GM12878 (cell line): ENCODE measurements around the gene TPI1. TPM values are rescaled to one million over a fixed set of nuclear protein-coding genes. Genes with fewer than 3 reads are reported as not detected.

Experiments used
- ATAC-seq: fragments of 200-7000 bp; cut with Tn5 transposase; 3 replicates; pipeline ENCODE4 v1.9.1; 2020; ENCODE audit warnings: mild to moderate bottlenecking, moderate library complexity
- BruUV-seq: library from RNA; stranded (reverse); fragments of 400-500 nt; replicated peaks from 2 replicates; lab custom pipeline; 2021; lab: Mats Ljungman, UMichigan
- CTCF ChIA-PET: fragments of 300-600 bp; sonication (Branson Sonifier 250); formaldehyde crosslinking; extraction: SDS; loops from one replicate; lab custom pipeline; 2021; ENCODE audit warnings: inconsistent platforms; lab: Yijun Ruan, JAX
- POLR2A ChIA-PET: fragments of 350-600 bp; formaldehyde crosslinking; extraction: SDS; loops from one replicate; lab custom pipeline; 2021; ENCODE audit warnings: inconsistent platforms; lab: Charles Lee
- RAD21 ChIA-PET: fragments of 300-600 bp; sonication (Branson Sonifier 250); formaldehyde crosslinking; loops from one replicate; lab custom pipeline; 2023; ENCODE audit warnings: antibody characterized with exemption; ENCODE audit not compliant: unreplicated experiment; lab: Charles Lee
- SMC1A ChIA-PET: fragments of 300-600 bp; sonication (Branson Sonifier 250); formaldehyde crosslinking; loops from one replicate; lab custom pipeline; 2023; ENCODE audit not compliant: unreplicated experiment, uncharacterized antibody; lab: Charles Lee
- DNase-seq: peaks from one replicate; pipeline ENCODE4 v3.0.0-alpha.2; 2011; ENCODE audit warnings: low read depth, low spot score
- FAIRE-seq: peaks from 3 replicates; lab custom pipeline; 2011; peaks lifted over from hg19 to GRCh38; lab: Jason Lieb, UNC
- H2AFZ ChIP-seq: 2 replicates; pipeline ENCODE4 v1.6.0; 2011; ENCODE audit warnings: low read depth, low read length, control low read depth; ENCODE audit not compliant: control insufficient read depth
- H3K27ac ChIP-seq: 2 replicates; pipeline ENCODE4 v1.5.1; 2011; ENCODE audit warnings: control low read depth; ENCODE audit not compliant: control insufficient read depth, insufficient read depth
- H3K27me3 ChIP-seq, 2 experiments: replicated peaks in 1 of 2; 2 replicates each; pipeline versions ENCODE4 v1.6.0 to v1.6.1; 2011; ENCODE audit warnings: low read length in 1 of 2; ENCODE audit not compliant: control insufficient read depth in 2 of 2, insufficient read depth in 2 of 2
- H3K36me3 ChIP-seq, 2 experiments: 2 replicates each; pipeline ENCODE4 v1.5.1; 2011; ENCODE audit warnings: low read length in 1 of 2; ENCODE audit not compliant: control insufficient read depth in 2 of 2, insufficient read depth in 2 of 2
- H3K4me1 ChIP-seq: 2 replicates; pipeline ENCODE4 v1.6.1; 2011; ENCODE audit warnings: mild to moderate bottlenecking, low read length, moderate library complexity, mixed read lengths; ENCODE audit not compliant: control insufficient read depth, insufficient read depth
- H3K4me2 ChIP-seq: 2 replicates; pipeline ENCODE4 v1.6.0; 2011; ENCODE audit warnings: control low read depth; ENCODE audit not compliant: control insufficient read depth, insufficient read depth
- H3K4me3 ChIP-seq: fragments of 200-600 bp; sonication (generic); 2 replicates; pipeline ENCODE4 v1.5.1; 2016
- H3K79me2 ChIP-seq: 2 replicates; pipeline ENCODE4 v1.6.0; 2011; ENCODE audit warnings: low read length; ENCODE audit not compliant: control insufficient read depth, insufficient read depth
- H3K9ac ChIP-seq: 2 replicates; pipeline ENCODE4 v1.8.0; 2011; ENCODE audit warnings: low read length, control low read depth, mixed read lengths; ENCODE audit not compliant: control insufficient read depth, insufficient read depth
- H3K9me3 ChIP-seq: replicated peaks from 3 replicates; pipeline ENCODE4 v1.5.1; 2011; ENCODE audit warnings: mild to moderate bottlenecking, low read length; ENCODE audit not compliant: control insufficient read depth, insufficient read depth
- H4K20me1 ChIP-seq: 2 replicates; pipeline ENCODE4 v1.6.0; 2011; ENCODE audit not compliant: control insufficient read depth, insufficient read depth
- ATF7 ChIP-seq: fragments of 450-650 bp; IDR thresholded peaks from 2 replicates; pipeline ENCODE4 v1.6.1; 2016; ENCODE audit warnings: low read depth, mild to moderate bottlenecking
- BRCA1 ChIP-seq: IDR thresholded peaks from 2 replicates; pipeline ENCODE4 v1.6.1; 2011; ENCODE audit warnings: low read depth, low read length, improper control_type of control experiment
- CBX3 ChIP-seq: fragments of 200-600 bp; sonication (generic); IDR thresholded peaks from 2 replicates; pipeline ENCODE4 v1.6.1; 2016; ENCODE audit warnings: low read depth, borderline replicate concordance
- DPF2 ChIP-seq: fragments of 450-650 bp; IDR thresholded peaks from 2 replicates; pipeline ENCODE4 v1.6.1; 2017; ENCODE audit warnings: mild to moderate bottlenecking
- EED ChIP-seq: sonication (generic); IDR thresholded peaks from 2 replicates; pipeline ENCODE4 v1.6.1; 2016; ENCODE audit warnings: antibody characterized with exemption, low read depth
- EGR1 ChIP-seq, 2 experiments: IDR thresholded peaks; 1 replicate in 1 of 2; 2 replicates in 1 of 2; pipeline ENCODE4 v1.6.1; 2011 to 2012; ENCODE audit warnings: low read depth in 2 of 2, low read length in 2 of 2, borderline replicate concordance in 1 of 2, mild to moderate bottlenecking in 1 of 2, moderate library complexity in 1 of 2
- ETV6 ChIP-seq, 2 experiments: fragments of 450-650 bp in 1 of 2; IDR thresholded peaks in 1 of 2; conservative IDR thresholded peaks in 1 of 2; 2 replicates each; pipeline ENCODE4 v1.6.1; 2014; ENCODE audit warnings: antibody characterized with exemption in 1 of 2, borderline replicate concordance in 1 of 2, low read depth in 1 of 2, mild to moderate bottlenecking in 1 of 2, moderate library complexity in 1 of 2
- GATAD2B ChIP-seq: fragments of 450-650 bp; conservative IDR thresholded peaks from 2 replicates; pipeline ENCODE4 v1.6.1; 2017; ENCODE audit warnings: low read depth, mild to moderate bottlenecking, moderate library complexity
- JUNB ChIP-seq: IDR thresholded peaks from 2 replicates; pipeline ENCODE4 v1.6.1; 2016; ENCODE audit warnings: antibody characterized with exemption, mild to moderate bottlenecking
- NR2F1 ChIP-seq: fragments of 450-650 bp; conservative IDR thresholded peaks from 2 replicates; pipeline ENCODE4 v1.6.1; 2017; ENCODE audit warnings: mild to moderate bottlenecking
- PML ChIP-seq: IDR thresholded peaks from 2 replicates; pipeline ENCODE4 v1.6.1; 2012; ENCODE audit warnings: low read length, inconsistent platforms
- POLR2A ChIP-seq: IDR thresholded peaks from 2 replicates; pipeline ENCODE4 v1.6.1; 2011; ENCODE audit warnings: low read depth, mild to moderate bottlenecking, low read length
- RBBP5 ChIP-seq: fragments of 200-600 bp; sonication (generic); conservative IDR thresholded peaks from 2 replicates; pipeline ENCODE4 v1.6.1; 2016
- SIX5 ChIP-seq: IDR thresholded peaks from 2 replicates; pipeline ENCODE4 v1.6.1; 2011; ENCODE audit warnings: mild to moderate bottlenecking, low read depth, low read length, moderate library complexity; ENCODE audit not compliant: severe bottlenecking
- SMAD1 ChIP-seq: fragments of 450-650 bp; IDR thresholded peaks from 2 replicates; pipeline ENCODE4 v1.6.1; 2018; ENCODE audit warnings: mild to moderate bottlenecking, low read depth; ENCODE audit not compliant: partially characterized antibody
- SMARCA5 ChIP-seq: fragments of 450-650 bp; IDR thresholded peaks from 2 replicates; pipeline ENCODE4 v1.6.1; 2017; ENCODE audit warnings: mild to moderate bottlenecking
- YBX1 ChIP-seq: fragments of 450-650 bp; IDR thresholded peaks from 2 replicates; pipeline ENCODE4 v1.6.1; 2016; ENCODE audit warnings: antibody characterized with exemption
- ZNF217 ChIP-seq: fragments of 450-650 bp; IDR thresholded peaks from 2 replicates; pipeline ENCODE4 v1.6.1; 2017; ENCODE audit warnings: antibody characterized with exemption, mild to moderate bottlenecking
- ZNF274 ChIP-seq: IDR thresholded peaks from one replicate; pipeline ENCODE4 v1.8.0; 2011; ENCODE audit not compliant: insufficient read length, insufficient read depth
- ZSCAN29 ChIP-seq: fragments of 450-650 bp; IDR thresholded peaks from 2 replicates; pipeline ENCODE4 v1.6.1; 2017; ENCODE audit warnings: mild to moderate bottlenecking, moderate library complexity
- WGBS: methylation state at CpG from one replicate; pipeline ENCODE4 v1.1.6; 2016; ENCODE audit warnings: low lambda C conversion rate; ENCODE audit not compliant: insufficient replicate concordance, insufficient coverage; ENCODE audit errors: missing lambda C conversion rate; 5-methylcytosine and 5-hydroxymethylcytosine counted together
- in situ Hi-C: fragments of 300-500 bp; cut with MboI; formaldehyde crosslinking; loops from 9 replicates; pipeline ENCODE4 v1.14.3; 2018; ENCODE audit warnings: mixed read lengths
- intact Hi-C: fragments of 100-400 bp; cut with micrococcal nuclease; formaldehyde crosslinking; loops from one replicate; pipeline ENCODE4 v1.14.2; 2022; ENCODE audit not compliant: unreplicated experiment
- polyA plus RNA-seq, 11 experiments: library from polyadenylated mRNA; depleted of rRNA in 4 of 11; unstranded in 6 of 11; stranded (reverse) in 5 of 11; fragments of >200 nt; fragmentation: Nextera tagmentation in 4 of 11; fragmentation: Illumina TruSeq in 1 of 11; extraction: Ambion mirVana in 4 of 11; extraction: Trizol in 1 of 11; gene quantifications; 1 replicate in 1 of 11; 2 replicates in 10 of 11; pipeline versions ENCODE4 v1.2.1 to v1.2.3, GENCODE V29; 2011 to 2016; ENCODE audit warnings: inconsistent platforms in 2 of 11, missing spikeins in 2 of 11, low read depth in 1 of 11
- total RNA-seq, 4 experiments: library from RNA; depleted of rRNA in 3 of 4; stranded (reverse); fragments of >200 nt in 3 of 4; fragmentation: Illumina TruSeq in 1 of 4; extraction: Trizol in 1 of 4; gene quantifications; 2 replicates each; pipeline versions ENCODE4 v1.2.1 to v1.2.3, GENCODE V29; 2013 to 2021
- TF ChIP-seq, protein P1 (sequence below): fragments of 150-350 bp; IDR thresholded peaks from 2 replicates; pipeline ENCODE4 v1.6.1; 2014; ENCODE audit warnings: mild to moderate bottlenecking, low read depth, low read length
- TF ChIP-seq, protein P2 (sequence below): fragments of 450-650 bp; IDR thresholded peaks from 2 replicates; pipeline ENCODE4 v1.6.1; 2017; ENCODE audit warnings: borderline replicate concordance

The TPI1 gene
- total and polyA plus RNA-seq, 10 of the 15 experiments (the other 5 are each of a cell fraction or from before 2014, with no cell fraction given) = 916 to 7,349 (median 1,677) TPM

DNA sequence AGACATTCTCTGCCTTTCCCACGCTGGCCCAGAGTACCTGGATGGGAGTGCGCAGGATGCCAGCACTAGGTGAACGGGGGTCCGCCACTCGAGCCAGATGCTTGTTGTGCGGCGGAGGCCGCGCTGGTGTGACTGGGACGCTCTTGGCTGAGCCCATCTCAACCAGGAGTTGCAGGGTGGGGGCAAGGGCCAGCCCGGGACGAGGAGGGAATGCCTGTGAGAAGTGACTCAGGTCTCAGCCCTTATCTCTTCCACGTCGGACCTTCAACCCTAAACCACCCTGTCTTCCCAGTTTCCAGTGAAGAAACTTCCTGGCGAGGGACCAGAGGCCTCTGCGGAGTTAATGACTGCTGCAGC lies 16.6 kb upstream of the TPI1 start (continued):
- TF ChIP-seq GATAD2B = no peak

DNA sequence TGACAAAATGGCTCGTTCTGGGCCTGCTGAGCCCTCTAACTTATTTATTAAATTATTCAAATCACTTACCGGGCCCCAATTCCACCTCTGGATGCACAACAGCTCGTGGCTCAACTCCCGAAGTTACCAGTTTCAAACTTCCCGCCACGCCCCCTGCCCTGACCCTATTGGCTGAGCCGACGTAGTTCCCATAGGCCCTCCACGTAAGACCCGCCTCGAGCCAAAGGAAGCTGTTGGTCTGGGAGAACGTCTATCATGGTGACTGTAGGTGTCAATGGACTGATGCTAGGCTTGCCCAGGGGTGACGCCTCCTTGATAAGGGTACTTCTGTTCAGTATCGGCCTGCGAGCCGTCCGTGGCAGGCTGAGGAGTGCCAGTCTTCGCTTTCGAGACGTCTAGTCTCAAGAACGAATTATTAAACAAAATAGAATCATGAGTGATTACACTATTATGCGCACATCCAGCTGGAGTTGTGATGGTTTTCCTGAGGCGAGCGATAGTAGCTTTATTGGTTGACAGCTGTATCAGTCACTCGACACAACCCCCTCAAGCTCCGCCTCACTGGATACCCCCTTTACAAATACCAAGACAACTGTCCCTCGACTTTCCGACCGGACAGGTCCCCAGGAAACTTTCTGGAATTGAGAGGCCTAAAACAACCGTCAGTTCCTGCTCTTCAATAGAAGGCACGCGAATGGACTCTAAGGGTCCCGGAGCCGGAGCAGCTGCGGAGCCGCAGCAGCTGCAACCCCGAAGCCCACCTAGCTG lies 16.0 kb upstream of the TPI1 start, which contains the start of gene CDCA3:
Gene CDCA3 (minus strand): TSS at position 134 of the 768 bp plus-strand sequence. CDS start 334 bp downstream, outside the sequence.
- peak within 1 kb of the TSS; percentile 60 for H3K4me3 ChIP-seq
- in situ Hi-C loops (no loop called here), intact Hi-C loops (loop anchor here (5.0 kb wide), 1 partner anchor 164 kb away; the partner anchor contains the start of gene ZNF384)
- CTCF ChIA-PET = interaction anchor here (0.9 to 9.9 kb wide), 16 partner anchors 17 to 314 kb away, joined by 3 to 173 read pairs (median 4); partner anchors contain the start of genes C1RL, COPS7A, MLF2 and PTPN6
- SMC1A ChIA-PET = interaction anchor here (0.6 to 5.0 kb wide), 18 partner anchors 11 to 407 kb away, joined by 3 to 42 read pairs (median 6); partner anchors contain the start of genes CD27, COPS7A, GNB3 and MLF2
- H4K20me1 ChIP-seq = no peaks in the 10 kb centered on the region
- H3K27me3 ChIP-seq = no peaks in the 10 kb centered on the region
- peak within 1 kb of the TSS; percentile 96 for H3K4me2 ChIP-seq
- H3K4me1 ChIP-seq = peaks cover 28% of the 10 kb centered on the region
- H3K27ac ChIP-seq = peak within 1 kb of the TSS; percentile 84
- WGBS = under 1% methylated on average over 37 of the region's 37 CpGs
- H3K9me3 ChIP-seq = no peaks in the 10 kb centered on the region
- no TSS peak for BruUV-seq
- RAD21 ChIA-PET = interaction anchor here (0.6 to 5.6 kb wide), 24 partner anchors 9 to 319 kb away, joined by 3 to 42 read pairs (median 4); partner anchors contain the start of genes C12orf57, COPS7A, LPAR5 and MLF2
- ATAC-seq = peak; percentile 81
- H3K9ac ChIP-seq = peak within 1 kb of the TSS; percentile 71
- FAIRE-seq = peak; percentile 99
- peak; percentile 99 for DNase-seq
- POLR2A ChIA-PET = interaction anchor here (0.6 to 8.9 kb wide), 37 partner anchors 9 to 257 kb away, joined by 3 to 84 read pairs (median 4); partner anchors contain the start of genes C12orf57, C1RL, COPS7A and LAG3
- peaks cover 6 to 15% of the 10 kb centered on the region in 2 experiments for H3K36me3 ChIP-seq
- peaks cover 41% of the 10 kb centered on the region for H3K79me2 ChIP-seq
- peak within 1 kb of the TSS; percentile 97 for H2AFZ ChIP-seq
- TF ChIP-seq RBBP5 (no peak), SMARCA5 (peak; percentile 64; the same call in 1 of the 2 replicates), JUNB (no peak), ETV6 (conservative IDR thresholded peaks at IDR 0.05 in 1 of 2, IDR thresholded peaks at IDR 0.05 in 1 of 2; ENCODE audit: borderline replicate concordance in 1 of 2, low read depth in 1 of 2) (no peak), NR2F1 (no peak), POLR2A (peak; percentile 90), GATAD2B (peak; percentile 9; the same call in 1 of the 2 replicates), SIX5 (no peak), DPF2 (peak; percentile 81), YBX1 (no peak), SMAD1 (peak; percentile 64), ZSCAN29 (no peak), ZNF217 (no peak), BRCA1 (peak; percentile 29; the same call in 1 of the 2 replicates), ATF7 (no peak; the same call in 1 of the 2 replicates), EGR1 (IDR thresholded peaks at IDR 0.05; ENCODE audit: borderline replicate concordance in 1 of 2, low read depth in 2 of 2, low read length in 2 of 2) (no peak), EED (no peak), CBX3 (no peak), PML (no peak), ZNF274 (no peak)
- TF ChIP-seq, protein P1, sequence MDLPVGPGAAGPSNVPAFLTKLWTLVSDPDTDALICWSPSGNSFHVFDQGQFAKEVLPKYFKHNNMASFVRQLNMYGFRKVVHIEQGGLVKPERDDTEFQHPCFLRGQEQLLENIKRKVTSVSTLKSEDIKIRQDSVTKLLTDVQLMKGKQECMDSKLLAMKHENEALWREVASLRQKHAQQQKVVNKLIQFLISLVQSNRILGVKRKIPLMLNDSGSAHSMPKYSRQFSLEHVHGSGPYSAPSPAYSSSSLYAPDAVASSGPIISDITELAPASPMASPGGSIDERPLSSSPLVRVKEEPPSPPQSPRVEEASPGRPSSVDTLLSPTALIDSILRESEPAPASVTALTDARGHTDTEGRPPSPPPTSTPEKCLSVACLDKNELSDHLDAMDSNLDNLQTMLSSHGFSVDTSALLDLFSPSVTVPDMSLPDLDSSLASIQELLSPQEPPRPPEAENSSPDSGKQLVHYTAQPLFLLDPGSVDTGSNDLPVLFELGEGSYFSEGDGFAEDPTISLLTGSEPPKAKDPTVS = no peak
- TF ChIP-seq, protein P2, sequence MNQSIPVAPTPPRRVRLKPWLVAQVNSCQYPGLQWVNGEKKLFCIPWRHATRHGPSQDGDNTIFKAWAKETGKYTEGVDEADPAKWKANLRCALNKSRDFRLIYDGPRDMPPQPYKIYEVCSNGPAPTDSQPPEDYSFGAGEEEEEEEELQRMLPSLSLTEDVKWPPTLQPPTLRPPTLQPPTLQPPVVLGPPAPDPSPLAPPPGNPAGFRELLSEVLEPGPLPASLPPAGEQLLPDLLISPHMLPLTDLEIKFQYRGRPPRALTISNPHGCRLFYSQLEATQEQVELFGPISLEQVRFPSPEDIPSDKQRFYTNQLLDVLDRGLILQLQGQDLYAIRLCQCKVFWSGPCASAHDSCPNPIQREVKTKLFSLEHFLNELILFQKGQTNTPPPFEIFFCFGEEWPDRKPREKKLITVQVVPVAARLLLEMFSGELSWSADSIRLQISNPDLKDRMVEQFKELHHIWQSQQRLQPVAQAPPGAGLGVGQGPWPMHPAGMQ = no peak
